Stimulated activated CD4-positive, alpha-beta T cell treated with anti-CD3 and anti-CD28 coated beads, Interleukin-4, amount 100 ng/mL, for 1 hour (primary cell): ENCODE data around the gene DDAH1.
A peak's percentile ranks its signal among the peaks of the same experiment; 100 is the strongest.

Experiments used
- DNase-seq: peaks from one replicate; pipeline ENCODE4 v3.0.0-alpha.2; 2020

DDAH1 gene

GRCh38 chr1:85295654-85296053, 169.3 kb downstream of the DDAH1 start:
- no peak for DNase-seq

GRCh38 chr1:85295006-85295431, 169.9 kb downstream of the DDAH1 start:
- no peak for DNase-seq

GRCh38 chr1:85290826-85291225, 174.1 kb downstream of the DDAH1 start:
- no peak for DNase-seq

GRCh38 chr1:85289848-85290335, 175.1 kb downstream of the DDAH1 start:
- no peak for DNase-seq

- DNase-seq: no peak
Measured at GRCh38 chr1:85289207-85289847, 175.6 kb downstream of the DDAH1 start.

GRCh38 chr1:85284202-85284601, 180.8 kb downstream of the DDAH1 start:
- DNase-seq: no peak

- DNase-seq: no peak
Measured at GRCh38 chr1:85283475-85284199, 181.3 kb downstream of the DDAH1 start.

- no peak for DNase-seq
Measured at GRCh38 chr1:85282424-85282823, 182.5 kb downstream of the DDAH1 start.

- no peak for DNase-seq
Measured at GRCh38 chr1:85280636-85281035, 184.3 kb downstream of the DDAH1 start.

GRCh38 chr1:85279458-85280080, 185.4 kb downstream of the DDAH1 start:
- no peak for DNase-seq

- peak; percentile 32 for DNase-seq
Measured at GRCh38 chr1:85278853-85279314, 186.1 kb downstream of the DDAH1 start.

- no peak for DNase-seq
Measured at GRCh38 chr1:85277802-85278201, 187.2 kb downstream of the DDAH1 start.

GRCh38 chr1:85276978-85277639, 187.8 kb downstream of the DDAH1 start:
- no peak for DNase-seq

- peak; percentile 97 for DNase-seq
Measured at GRCh38 chr1:85276215-85276977, 188.6 kb downstream of the DDAH1 start, which contains the start of gene BCL10. BCL10 (minus strand) TSS chr1:85276632; CDS start chr1:85276352, 280 bp downstream.

- DNase-seq: no peak
Measured at GRCh38 chr1:85275701-85276214, 189.2 kb downstream of the DDAH1 start.

GRCh38 chr1:85274969-85275453, 189.9 kb downstream of the DDAH1 start:
- DNase-seq: no peak

- no peak for DNase-seq
Measured at GRCh38 chr1:85273397-85273796, 191.6 kb downstream of the DDAH1 start.

- no peak for DNase-seq
Measured at GRCh38 chr1:85268801-85269585, 196.0 kb downstream of the DDAH1 start.
